ENCODE data around the gene STK38. TPM values are rescaled to one million over a fixed set of nuclear protein-coding genes. Genes with fewer than 3 reads are reported as not detected.

The STK38 gene
- total and polyA plus RNA-seq, 2 of the 8 experiments (the other 6 are each of a cell fraction or from before 2014, with no cell fraction given), result 8.1 to 19.8 TPM

DNA sequence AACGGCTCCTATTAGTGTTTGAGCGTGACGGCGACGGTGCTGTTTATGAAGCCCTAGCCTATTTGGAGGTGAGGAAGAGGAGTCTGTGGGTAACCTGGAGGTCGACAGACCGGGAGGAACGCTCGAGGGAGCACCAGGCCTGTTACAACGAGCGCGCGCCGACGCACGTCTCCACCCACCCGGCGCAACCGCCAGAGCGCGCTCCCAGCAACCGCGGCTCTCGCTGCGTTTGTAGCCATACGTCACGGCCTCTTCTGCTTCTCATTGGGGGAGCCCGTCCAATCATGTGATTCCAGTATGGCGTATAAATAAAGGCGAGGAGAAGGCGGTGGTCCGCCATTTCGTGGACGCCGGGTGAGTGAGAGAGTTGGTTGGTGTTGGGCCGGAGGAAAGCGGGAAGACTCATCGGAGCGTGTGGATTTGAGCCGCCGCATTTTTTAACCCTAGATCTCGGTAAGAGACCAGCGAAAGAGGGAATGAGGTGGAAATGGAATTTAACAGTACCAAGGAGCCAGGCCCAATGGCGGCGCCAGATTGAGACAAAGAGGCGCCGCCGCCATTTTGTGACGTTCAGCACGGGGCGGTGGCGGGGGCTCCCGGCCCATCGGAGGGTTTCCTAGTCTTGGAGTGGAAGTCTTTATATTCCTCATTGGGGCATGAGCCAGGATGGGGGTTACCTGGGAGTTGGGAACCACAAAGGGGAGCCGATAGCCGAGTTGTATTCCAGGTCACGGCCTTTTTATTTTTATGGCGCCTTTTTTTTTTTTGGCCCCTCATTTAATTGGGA, 46.9 kb upstream of the STK38 start, which contains the start of gene SRSF3 (continued):
- TF ChIP-seq SAP30 (IDR thresholded peaks at IDR 0.05; ENCODE audit: insufficient read depth, insufficient replicate concordance, low read length) (peak; percentile 38), RBBP5 (IDR thresholded peaks at IDR 0.05; ENCODE audit: borderline replicate concordance, low read depth, low read length) (no peak), BACH1 (IDR thresholded peaks at IDR 0.05; ENCODE audit: low read length) (no peak), CHD1 (IDR thresholded peaks at IDR 0.05; ENCODE audit: low read depth, low read length) (peak; percentile 82), EZH2 (IDR thresholded peaks at IDR 0.05; ENCODE audit: low read depth, low read length, severe bottlenecking) (no peak), RFX5 (IDR thresholded peaks at IDR 0.05; ENCODE audit: borderline replicate concordance, low read depth, low read length) (peak; percentile 67; the same call in 1 of the 2 replicates), GABPA (IDR thresholded peaks at IDR 0.05; ENCODE audit: borderline replicate concordance, insufficient read depth, low read length) (no peak), NANOG (IDR thresholded peaks at IDR 0.05; ENCODE audit: insufficient read depth, low read depth, low read length, poor library complexity, severe bottlenecking) (no peak), SIN3A (conservative IDR thresholded peaks at IDR 0.05 in 1 of 2, IDR thresholded peaks at IDR 0.05 in 1 of 2; ENCODE audit: low read depth in 1 of 2, low read length in 2 of 2) (peak; percentile 53 to 55; a peak in 2 of 4 replicates), JUND (IDR thresholded peaks at IDR 0.05; ENCODE audit: low read length) (peak; percentile 35; the same call in 1 of the 2 replicates)
- TF ChIP-seq, protein P1, sequence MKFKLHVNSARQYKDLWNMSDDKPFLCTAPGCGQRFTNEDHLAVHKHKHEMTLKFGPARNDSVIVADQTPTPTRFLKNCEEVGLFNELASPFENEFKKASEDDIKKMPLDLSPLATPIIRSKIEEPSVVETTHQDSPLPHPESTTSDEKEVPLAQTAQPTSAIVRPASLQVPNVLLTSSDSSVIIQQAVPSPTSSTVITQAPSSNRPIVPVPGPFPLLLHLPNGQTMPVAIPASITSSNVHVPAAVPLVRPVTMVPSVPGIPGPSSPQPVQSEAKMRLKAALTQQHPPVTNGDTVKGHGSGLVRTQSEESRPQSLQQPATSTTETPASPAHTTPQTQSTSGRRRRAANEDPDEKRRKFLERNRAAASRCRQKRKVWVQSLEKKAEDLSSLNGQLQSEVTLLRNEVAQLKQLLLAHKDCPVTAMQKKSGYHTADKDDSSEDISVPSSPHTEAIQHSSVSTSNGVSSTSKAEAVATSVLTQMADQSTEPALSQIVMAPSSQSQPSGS (IDR thresholded peaks at IDR 0.05; ENCODE audit: low read length), result peak; percentile 77; the same call in 1 of the 2 replicates

All from H1 (cell line).